Activated CD4-positive, alpha-beta T cell treated with anti-CD3 and anti-CD28 coated beads for 4 hours (primary cell): ENCODE data around the gene ACAA2.
"Not testable (repeated sequence)": the region's sequence is repeated elsewhere in the genome, so short reads cannot be mapped to it uniquely, and the experiment has no call there.

ENCODE experiments used
- DNase-seq, 2 donors: peaks; one replicate each; pipeline ENCODE4 v3.0.0-alpha.2; 2020

Gene ACAA2

DNA sequence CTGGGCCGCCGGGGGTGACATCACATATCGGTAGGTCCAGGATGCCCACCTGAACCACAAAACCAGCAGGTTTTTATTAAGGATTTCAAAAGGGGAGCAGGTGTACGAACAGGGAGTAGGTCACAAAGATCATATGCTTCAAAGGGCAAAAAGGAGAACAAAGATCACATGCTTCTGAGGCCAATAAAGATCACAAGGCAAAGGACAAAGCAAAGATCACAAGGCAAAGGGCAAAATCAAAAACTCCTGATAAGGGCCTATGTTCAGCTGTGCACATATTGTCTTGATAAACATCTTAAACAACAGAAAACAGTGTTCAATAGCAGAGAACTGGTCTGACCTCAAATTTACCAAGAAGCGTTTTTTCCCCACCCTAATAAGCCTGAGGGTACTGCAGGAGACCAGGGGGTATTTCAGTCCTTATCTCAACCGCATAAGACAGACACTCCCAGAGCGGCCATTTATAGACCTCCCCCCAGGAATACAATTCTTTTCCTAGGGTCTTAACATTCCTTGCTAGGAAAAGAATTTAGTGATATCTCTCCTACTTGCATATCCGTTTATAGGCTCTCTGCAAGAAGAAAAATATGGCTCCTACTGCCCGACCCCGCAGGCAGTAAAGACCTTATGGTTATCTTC, 4.7 kb downstream of the ACAA2 start:
- DNase-seq, result not testable (repeated sequence)

- no peak for DNase-seq
These were observed 9.2 kb downstream of the ACAA2 start for GRCh38 chr18:49804096-49804495.

- DNase-seq, result no peak
These were observed 10.7 kb downstream of the ACAA2 start for GRCh38 chr18:49802623-49803022.

GRCh38 chr18:49800491-49800890, 12.8 kb downstream of the ACAA2 start:
- not testable (repeated sequence) for DNase-seq

GRCh38 chr18:49799806-49800205, 13.5 kb downstream of the ACAA2 start:
- not testable (repeated sequence) for DNase-seq

GRCh38 chr18:49798001-49798400, 15.3 kb downstream of the ACAA2 start:
- DNase-seq, result no peak

DNA sequence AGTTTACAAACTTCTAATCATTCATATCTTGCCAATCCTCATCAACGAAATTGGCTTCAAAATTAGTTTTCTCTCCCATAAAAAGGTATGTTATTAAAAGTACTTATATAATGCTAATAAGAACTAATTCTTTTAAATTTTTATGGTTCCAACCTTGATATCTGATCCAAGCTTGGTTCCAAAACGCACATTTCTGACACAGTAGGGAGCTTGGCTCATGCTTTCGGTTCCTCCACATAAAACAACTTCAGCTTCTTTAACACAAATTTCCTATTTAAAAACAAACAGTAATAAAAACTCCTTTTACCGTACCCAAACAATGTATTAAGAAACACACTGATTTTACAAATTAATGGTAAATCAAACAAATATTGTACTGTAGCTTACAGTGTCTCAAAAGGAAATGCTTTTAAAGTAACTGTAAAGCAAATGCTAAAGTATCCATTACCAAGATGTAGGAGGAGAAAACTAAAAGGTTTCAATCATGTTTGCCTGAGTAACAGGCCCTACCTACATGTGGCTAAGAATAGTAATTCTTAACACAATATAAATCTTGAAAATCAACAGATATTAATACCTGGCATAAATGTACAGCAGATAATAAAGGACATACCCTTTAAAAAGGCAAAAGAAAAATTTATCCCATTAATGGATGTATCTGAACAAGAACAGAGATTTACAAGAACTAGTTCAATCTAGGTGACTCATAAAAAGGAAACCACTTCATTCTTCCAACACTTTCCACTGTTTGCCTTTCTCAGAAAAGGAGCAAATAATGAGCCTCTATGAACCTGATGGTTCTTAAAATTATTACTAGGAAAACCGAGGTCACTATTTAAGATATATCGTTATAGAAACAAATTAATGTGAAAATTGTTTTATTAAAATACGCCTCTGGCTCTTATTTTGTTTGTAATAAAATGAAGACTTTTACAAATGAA, 17.5 kb downstream of the ACAA2 start:
- DNase-seq, result no peak

- no peak for DNase-seq
These were observed 18.6 kb downstream of the ACAA2 start for GRCh38 chr18:49794743-49795142.

GRCh38 chr18:49789560-49790134, 23.7 kb downstream of the ACAA2 start:
- DNase-seq, result not testable (repeated sequence)

GRCh38 chr18:49788327-49788898, 24.9 kb downstream of the ACAA2 start:
- no peak for DNase-seq

DNA sequence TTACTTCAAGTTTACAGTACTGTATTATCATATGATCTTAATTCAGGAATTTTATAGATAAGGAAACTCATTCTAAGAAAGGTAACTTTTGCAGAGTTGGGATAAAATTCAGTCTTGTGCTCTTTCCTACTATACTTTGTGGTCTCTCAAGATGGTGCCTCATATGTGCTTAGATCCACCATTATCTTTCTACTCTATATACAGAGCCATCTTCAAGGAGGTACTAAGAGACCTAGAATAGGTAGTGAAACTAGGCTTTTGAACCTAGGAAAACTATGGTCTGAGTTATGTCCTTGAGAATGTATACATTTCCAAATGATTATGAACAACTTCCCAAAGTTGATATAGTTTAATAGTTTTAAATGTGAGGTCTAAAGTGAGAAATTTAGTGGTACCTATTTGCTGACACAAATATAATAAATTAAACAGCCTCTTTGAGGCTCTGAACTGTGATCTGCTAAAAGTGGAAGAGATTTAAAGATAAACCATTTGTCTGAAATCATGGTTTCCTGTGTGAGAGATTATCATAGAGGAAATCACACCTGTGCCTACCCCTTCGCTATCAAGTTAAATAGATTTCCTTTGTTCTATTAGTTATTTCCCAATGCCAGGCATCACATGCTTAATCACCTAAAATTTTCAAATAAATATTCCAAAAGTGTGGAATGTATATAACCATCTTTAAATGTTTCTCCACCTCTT, 27.2 kb downstream of the ACAA2 start:
- no peak for DNase-seq

GRCh38 chr18:49784427-49785185, 28.7 kb downstream of the ACAA2 start:
- no peak for DNase-seq

DNA sequence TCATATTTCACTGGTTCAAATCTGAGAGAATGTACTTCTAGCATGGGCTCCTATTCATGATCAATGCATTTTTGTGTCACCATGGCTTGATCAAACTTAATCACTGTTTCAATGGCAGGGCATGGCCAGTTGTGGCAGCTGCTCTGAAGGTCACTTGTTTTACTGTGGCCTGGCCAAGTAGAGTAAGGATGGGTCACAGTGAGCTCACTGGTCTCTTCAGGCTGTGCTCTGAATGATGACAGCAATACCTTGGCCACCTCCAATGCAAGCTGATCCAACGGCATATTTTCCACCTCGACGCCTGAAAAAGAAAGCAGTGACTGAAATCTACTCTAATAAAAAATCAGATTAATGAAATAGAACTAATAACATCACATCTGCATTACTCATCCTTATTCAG, 29.7 kb downstream of the ACAA2 start:
- DNase-seq, result not testable (repeated sequence)

GRCh38 chr18:49778826-49779465, 34.4 kb downstream of the ACAA2 start:
- no peak for DNase-seq

DNA sequence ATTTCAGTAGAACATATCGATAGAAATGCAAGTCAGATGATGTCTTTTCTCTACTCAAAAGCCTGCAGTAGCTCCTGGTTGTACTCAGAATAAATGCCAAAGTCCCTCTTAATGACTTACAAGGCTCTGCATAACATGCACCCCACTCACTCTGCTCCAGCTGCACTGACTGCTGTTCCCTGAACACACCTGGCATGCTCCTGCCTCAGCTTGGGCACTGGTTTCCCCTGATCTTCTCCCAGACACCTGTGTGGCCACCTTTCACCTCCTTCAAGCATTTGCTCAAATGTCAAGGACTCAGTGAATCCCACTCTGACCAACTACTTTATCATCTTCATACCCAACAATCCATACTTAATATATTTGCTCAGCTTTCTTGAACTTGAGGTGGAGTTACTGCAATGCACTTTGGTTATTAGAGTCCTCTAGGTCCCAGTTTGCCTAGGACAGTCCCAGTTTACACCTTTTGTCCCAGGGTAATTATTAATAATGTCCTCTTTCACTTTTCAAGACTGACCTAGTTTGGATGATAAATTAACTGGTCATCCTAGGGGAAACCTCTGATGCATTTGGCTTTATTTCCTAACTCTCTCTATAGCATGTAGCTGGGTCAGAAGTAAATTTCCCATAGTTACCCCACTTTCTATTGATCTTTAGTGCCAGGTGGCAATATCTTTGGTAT, 44.1 kb downstream of the ACAA2 start:
- DNase-seq, result no peak

DNA sequence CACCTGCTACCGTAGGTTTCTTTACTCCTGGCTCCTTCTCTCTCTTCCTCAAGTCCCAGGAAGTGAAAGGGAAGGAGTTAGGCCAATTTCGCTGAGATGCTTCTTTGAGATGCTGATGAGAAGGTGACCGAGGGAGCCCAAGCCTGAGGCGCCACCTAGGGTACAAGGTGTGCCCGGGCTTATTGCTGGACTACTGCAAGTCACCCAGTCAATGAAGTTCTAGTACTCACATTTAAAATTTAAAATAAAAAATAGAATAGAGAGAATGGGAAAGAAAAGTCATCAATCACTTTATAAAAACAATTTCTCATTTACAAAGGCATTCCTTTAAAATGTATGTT, 45.3 kb downstream of the ACAA2 start:
- no peak for DNase-seq

- DNase-seq, result no peak
These were observed 46.0 kb downstream of the ACAA2 start for GRCh38 chr18:49767111-49768050.

DNA sequence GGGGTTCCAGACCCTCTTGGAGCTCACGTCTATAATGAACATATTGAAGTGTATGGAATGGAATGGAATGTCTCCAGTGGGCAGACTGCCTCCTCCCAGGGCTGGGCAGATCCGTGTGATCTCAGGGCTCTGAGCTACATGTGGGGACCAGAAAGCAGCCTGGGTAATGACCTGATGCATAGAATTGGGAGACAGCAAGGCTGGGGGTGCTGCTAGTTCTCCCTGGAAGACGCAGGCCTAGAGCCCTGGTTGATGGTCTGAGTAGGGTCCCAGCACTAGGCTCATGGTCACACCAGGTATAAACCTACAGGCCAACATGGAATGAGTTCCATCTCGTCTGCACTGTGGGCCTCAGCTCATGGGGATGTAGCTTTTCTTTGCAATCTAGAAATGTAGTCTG, 46.7 kb downstream of the ACAA2 start:
- DNase-seq, result no peak

DNA sequence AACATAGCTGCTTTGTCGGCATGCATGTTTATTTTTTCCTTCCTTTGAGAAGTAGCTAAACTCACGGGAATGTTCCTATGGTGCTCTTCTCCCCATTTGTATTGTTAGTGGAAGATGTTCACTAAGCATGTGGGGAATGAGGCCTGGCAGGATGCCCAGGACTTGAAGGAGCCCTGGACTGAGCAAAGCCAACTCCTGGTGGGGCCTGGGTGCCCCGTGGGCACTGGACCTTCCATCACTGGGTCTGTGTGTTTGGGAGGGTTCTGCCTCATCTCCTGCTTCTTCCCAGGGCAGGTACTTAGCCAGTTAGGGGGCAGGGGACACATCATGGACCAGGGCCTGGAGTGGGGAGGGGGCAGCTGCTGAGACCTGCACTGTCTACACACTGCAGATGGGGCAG, 49.3 kb downstream of the ACAA2 start:
- no peak for DNase-seq

DNA sequence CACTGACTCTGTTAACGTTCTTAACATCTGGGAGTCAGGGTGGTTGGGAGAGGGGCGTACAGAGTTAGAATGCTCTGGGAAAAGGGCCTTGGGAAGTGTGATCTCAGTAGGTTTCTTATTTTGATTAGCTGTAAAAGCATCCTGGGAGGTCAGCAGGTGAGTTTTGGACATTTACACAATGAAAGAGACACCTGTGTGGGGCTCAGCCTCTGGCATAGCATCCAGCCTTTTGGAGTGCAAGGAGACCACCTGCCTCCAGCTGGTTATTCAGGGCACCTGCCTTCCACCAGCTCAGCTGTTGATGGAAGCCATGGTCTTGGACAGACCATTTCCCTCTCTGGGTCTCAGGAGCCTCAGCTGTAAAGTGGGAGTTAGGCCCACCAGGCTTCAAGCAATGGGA, 49.7 kb downstream of the ACAA2 start:
- DNase-seq, result no peak
